Upper lobe of left lung (tissue), 4 donors: ENCODE measurements around the gene RMND5A.

Source experiments
- POLR2A ChIP-seq, 4 donors: fragments of 450-650 bp; IDR thresholded peaks; one replicate each; pipeline ENCODE4 v1.5.1; 2016 to 2017; ENCODE audit warnings: antibody characterized with exemption in 4 of 4, mild to moderate bottlenecking in 2 of 4
- POLR2AphosphoS5 ChIP-seq, 2 donors: sonication (generic); formaldehyde crosslinking; IDR thresholded peaks; one replicate each; pipeline ENCODE4 v1.5.1; 2017; ENCODE audit warnings: antibody characterized with exemption in 2 of 2
- TF ChIP-seq, protein P1 (sequence below), 6 experiments: fragments of 450-650 bp in 4 of 6; fragments of 200-600 bp in 2 of 6; sonication (generic) in 2 of 6; IDR thresholded peaks; one replicate each; pipeline ENCODE4 v1.5.1; 2016 to 2019; ENCODE audit warnings: antibody characterized with exemption in 6 of 6

DNA sequence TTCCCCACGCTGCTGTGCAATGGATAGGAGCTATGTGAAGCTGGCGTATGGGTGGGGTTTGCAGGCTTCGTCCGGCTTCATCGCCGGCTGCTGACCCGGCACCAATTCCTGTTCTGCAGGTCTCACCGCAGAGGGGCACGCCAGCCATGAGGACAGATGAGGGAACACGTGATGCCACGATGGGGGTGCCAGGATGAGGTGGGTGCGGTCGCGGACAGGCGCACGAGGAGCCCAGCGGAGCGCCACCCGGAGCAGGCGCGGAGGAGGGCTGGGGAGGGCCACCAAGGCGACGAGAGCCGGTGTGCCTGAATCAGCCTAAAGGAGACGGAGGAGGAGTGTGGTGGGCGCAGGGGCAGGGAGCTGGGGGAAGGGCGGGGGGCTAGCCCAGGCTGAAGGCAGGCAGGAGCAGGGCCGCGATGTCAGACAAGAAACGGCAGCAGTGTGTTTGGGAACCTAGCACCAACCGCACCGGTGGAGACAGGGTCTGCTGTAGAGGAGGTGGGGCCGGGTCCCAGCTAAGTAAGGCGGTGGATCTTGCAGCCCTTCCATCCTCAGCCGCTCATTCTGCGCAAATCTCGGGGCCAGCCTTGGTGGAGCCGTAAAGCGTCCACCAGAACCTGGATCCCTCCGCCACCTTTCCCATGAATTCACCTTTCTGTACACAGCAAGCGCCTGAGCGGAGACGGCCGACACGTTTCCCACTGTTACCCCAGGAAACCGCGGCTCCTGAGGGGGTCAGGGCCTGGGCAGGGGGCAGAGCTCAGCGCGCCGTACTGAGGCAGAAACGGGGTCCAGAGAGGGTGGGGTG lies 87.6 kb downstream of the RMND5A start:
- TF ChIP-seq, protein P1, sequence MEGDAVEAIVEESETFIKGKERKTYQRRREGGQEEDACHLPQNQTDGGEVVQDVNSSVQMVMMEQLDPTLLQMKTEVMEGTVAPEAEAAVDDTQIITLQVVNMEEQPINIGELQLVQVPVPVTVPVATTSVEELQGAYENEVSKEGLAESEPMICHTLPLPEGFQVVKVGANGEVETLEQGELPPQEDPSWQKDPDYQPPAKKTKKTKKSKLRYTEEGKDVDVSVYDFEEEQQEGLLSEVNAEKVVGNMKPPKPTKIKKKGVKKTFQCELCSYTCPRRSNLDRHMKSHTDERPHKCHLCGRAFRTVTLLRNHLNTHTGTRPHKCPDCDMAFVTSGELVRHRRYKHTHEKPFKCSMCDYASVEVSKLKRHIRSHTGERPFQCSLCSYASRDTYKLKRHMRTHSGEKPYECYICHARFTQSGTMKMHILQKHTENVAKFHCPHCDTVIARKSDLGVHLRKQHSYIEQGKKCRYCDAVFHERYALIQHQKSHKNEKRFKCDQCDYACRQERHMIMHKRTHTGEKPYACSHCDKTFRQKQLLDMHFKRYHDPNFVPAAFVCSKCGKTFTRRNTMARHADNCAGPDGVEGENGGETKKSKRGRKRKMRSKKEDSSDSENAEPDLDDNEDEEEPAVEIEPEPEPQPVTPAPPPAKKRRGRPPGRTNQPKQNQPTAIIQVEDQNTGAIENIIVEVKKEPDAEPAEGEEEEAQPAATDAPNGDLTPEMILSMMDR (IDR thresholded peaks at IDR 0.05), result no peak
- TF ChIP-seq POLR2AphosphoS5 (IDR thresholded peaks at IDR 0.05) (no peak), POLR2A (IDR thresholded peaks at IDR 0.05) (no peak)
